ENCODE results near the gene PAK4.

PAK4 gene

GRCh38 chr19:39145180-39145953, 19.8 kb downstream of the PAK4 start:
- no peak for DNase-seq (ENCODE audit: low read depth in 1 of 2, low spot score in 1 of 2)

GRCh38 chr19:39146091-39146490, 20.5 kb downstream of the PAK4 start:
- no peak for DNase-seq (ENCODE audit: low read depth in 1 of 2, low spot score in 1 of 2)

- DNase-seq (ENCODE audit: low read depth in 1 of 2, low spot score in 1 of 2), result no peak
These were observed 21.3 kb downstream of the PAK4 start for GRCh38 chr19:39146686-39147450.

GRCh38 chr19:39147480-39147879, 21.9 kb downstream of the PAK4 start:
- no peak for DNase-seq (ENCODE audit: low read depth in 1 of 2, low spot score in 1 of 2)

- DNase-seq (ENCODE audit: low read depth in 1 of 2, low spot score in 1 of 2), result no peak
These were observed 23.4 kb downstream of the PAK4 start for GRCh38 chr19:39148939-39149529.

- no peak for DNase-seq (ENCODE audit: low read depth in 1 of 2, low spot score in 1 of 2)
These were observed 24.6 kb downstream of the PAK4 start for GRCh38 chr19:39150235-39150634.

GRCh38 chr19:39150807-39151600, 25.4 kb downstream of the PAK4 start:
- no peak for DNase-seq (ENCODE audit: low read depth in 1 of 2, low spot score in 1 of 2)

- no peak for DNase-seq (ENCODE audit: low read depth in 1 of 2, low spot score in 1 of 2)
These were observed 26.5 kb downstream of the PAK4 start for GRCh38 chr19:39152066-39152465.

- DNase-seq (ENCODE audit: low read depth in 1 of 2, low spot score in 1 of 2), result no peak
These were observed 28.6 kb downstream of the PAK4 start for GRCh38 chr19:39154100-39154628.

GRCh38 chr19:39154629-39155100, 29.1 kb downstream of the PAK4 start:
- DNase-seq (ENCODE audit: low read depth in 1 of 2, low spot score in 1 of 2), result no peak

GRCh38 chr19:39155114-39155700, 29.6 kb downstream of the PAK4 start:
- DNase-seq (ENCODE audit: low read depth in 1 of 2, low spot score in 1 of 2), result no peak

- DNase-seq (ENCODE audit: low read depth in 1 of 2, low spot score in 1 of 2), result no peak
These were observed 30.2 kb downstream of the PAK4 start for GRCh38 chr19:39155741-39156140.

GRCh38 chr19:39156326-39157230, 31.0 kb downstream of the PAK4 start:
- DNase-seq (ENCODE audit: low read depth in 1 of 2, low spot score in 1 of 2), result no peak

GRCh38 chr19:39157275-39157996, 31.9 kb downstream of the PAK4 start:
- DNase-seq (ENCODE audit: low read depth in 1 of 2, low spot score in 1 of 2), result no peak

GRCh38 chr19:39157997-39158389, 32.4 kb downstream of the PAK4 start:
- DNase-seq (ENCODE audit: low read depth in 1 of 2, low spot score in 1 of 2), result no peak

- no peak for DNase-seq (ENCODE audit: low read depth in 1 of 2, low spot score in 1 of 2)
These were observed 33.2 kb downstream of the PAK4 start for GRCh38 chr19:39158646-39159260.

GRCh38 chr19:39160523-39160861, 34.9 kb downstream of the PAK4 start:
- DNase-seq (ENCODE audit: low read depth in 1 of 2, low spot score in 1 of 2), result no peak

- no peak for DNase-seq (ENCODE audit: low read depth in 1 of 2, low spot score in 1 of 2)
These were observed 35.5 kb downstream of the PAK4 start for GRCh38 chr19:39160889-39161672.
